Right lung (tissue), 5 donors: ENCODE data around the gene SH3PXD2A. TPM values are rescaled to one million over a fixed set of nuclear protein-coding genes. Genes with fewer than 3 reads are reported as not detected.

Experiments
- DNase-seq, 2 donors: peaks; one replicate each; pipeline ENCODE4 v3.0.0-alpha.2; 2013
- polyA plus RNA-seq, 5 donors: library from polyadenylated mRNA; unstranded; fragments of 120-200 nt; gene quantifications; one replicate each; pipeline versions ENCODE4 v1.2.1 to v1.2.3, GENCODE V29; 2013; ENCODE audit warnings: inconsistent platforms in 1 of 5, low replicate concordance in 1 of 5; ENCODE audit not compliant: insufficient read length in 5 of 5, insufficient read depth in 1 of 5

The SH3PXD2A gene
- polyA plus RNA-seq, 5 donors: 77.6 to 101 (median 84.0) TPM

GRCh38 chr10:103546401-103546800 lies 309.0 kb downstream of the SH3PXD2A start:
- no peak for DNase-seq

- DNase-seq: no peak
These were observed 309.6 kb downstream of the SH3PXD2A start for GRCh38 chr10:103545771-103546281.

- no peak for DNase-seq
These were observed 310.0 kb downstream of the SH3PXD2A start for GRCh38 chr10:103545366-103545765.

- DNase-seq: no peak
These were observed 310.6 kb downstream of the SH3PXD2A start for GRCh38 chr10:103544657-103545310.

Other genes with a start within 250 kb of the SH3PXD2A start
- 10 to 100 TPM; 25.2 to 31.4 (median 29.6) TPM for gene STN1, start 62.6 kb upstream of the SH3PXD2A start, polyA plus RNA-seq
- 10 to 100 TPM; 41.9 to 72.8 (median 66.7) TPM for gene SLK, start 111.6 kb upstream of the SH3PXD2A start, polyA plus RNA-seq
- 1 to 10 TPM in 1 of 5 donors, under 1 TPM in 4; 0.82 to 1.5 (median 0.85) TPM for gene COL17A1, start 230.3 kb upstream of the SH3PXD2A start, polyA plus RNA-seq